Smooth muscle cell of the brain vasculature (primary cell): Measurements from ENCODE around the gene TAF1D.

ENCODE experiments used
- DNase-seq: peaks from one replicate; pipeline ENCODE4 v3.0.0-alpha.2; 2012; ENCODE audit warnings: low read depth, low spot score

TAF1D gene

GRCh38 chr11:93720522-93720921, 20.8 kb downstream of the TAF1D start:
- DNase-seq, result no peak

DNA sequence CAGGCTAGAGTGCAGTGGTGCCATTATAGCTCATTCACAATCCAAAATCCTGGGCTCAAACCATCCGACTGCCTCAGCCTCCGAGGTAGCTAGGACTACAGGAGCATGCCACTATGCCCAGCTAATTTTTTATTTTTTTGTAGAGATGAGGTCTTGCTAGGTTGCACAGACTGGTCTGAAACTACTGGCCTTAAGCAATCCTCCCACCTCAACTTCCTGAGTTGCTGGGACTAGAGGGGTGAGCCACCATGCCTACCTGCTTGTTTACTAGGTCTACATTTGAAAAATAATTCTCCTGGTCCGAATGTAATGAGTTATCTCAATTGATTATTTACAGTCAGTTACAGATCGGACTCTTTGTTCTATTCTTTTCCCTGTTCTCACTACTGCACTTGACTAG, 22.0 kb downstream of the TAF1D start:
- no peak for DNase-seq

DNA sequence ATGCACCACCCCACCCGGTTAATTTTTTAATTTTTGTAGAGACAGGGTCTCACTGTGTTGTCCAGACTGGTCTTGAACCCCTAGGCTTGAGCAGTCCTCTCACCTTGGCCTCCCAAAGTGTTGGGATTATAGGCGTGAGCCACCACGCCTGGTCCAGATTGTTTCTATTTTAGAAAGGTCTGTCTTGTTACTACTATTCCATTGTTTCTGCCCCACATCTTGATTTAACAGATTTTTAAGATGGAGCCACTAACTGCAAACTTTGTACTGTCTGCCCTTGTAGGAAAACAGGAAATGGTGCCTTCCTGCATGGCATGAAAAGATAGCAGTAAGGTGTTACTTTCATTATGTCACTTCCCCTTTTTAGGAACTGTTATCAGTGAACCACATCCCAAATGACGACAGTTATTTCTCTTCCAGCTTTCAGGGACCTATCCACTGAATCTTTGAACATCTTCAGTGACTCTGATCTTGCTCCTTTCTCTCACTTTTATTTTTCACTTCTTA, 23.2 kb downstream of the TAF1D start:
- DNase-seq, result no peak

- DNase-seq, result no peak
These were observed 23.8 kb downstream of the TAF1D start for GRCh38 chr11:93717501-93717900.

DNA sequence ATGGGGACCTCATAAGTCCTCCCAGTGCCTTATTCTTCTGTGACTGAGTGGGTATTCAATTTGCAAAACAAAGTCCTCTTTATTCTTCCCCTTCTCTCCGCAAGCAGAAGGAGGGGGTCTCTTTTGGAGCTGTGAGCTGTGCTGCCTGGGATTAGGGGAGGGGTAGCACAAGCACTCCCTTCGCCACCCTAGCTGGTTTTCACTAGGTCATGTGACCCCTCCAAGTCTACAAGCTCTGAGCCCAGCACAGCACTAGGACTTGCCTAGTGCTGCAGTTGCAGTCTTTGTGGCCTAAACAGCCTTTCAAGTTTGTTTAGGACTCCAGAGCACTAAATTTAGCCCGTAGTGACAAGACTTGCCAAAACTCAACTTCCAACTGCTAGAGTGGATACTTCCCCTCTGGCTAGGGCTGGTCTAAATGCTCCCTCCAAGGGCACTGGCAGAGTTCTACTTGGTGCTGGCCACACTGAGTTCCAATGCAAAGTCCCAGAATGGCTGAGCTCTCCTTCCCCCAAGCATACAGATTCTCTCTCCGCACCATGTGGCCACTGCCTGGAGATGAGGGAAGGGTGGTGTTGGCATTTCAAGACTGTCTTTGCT, 25.4 kb downstream of the TAF1D start:
- DNase-seq, result no peak

DNA sequence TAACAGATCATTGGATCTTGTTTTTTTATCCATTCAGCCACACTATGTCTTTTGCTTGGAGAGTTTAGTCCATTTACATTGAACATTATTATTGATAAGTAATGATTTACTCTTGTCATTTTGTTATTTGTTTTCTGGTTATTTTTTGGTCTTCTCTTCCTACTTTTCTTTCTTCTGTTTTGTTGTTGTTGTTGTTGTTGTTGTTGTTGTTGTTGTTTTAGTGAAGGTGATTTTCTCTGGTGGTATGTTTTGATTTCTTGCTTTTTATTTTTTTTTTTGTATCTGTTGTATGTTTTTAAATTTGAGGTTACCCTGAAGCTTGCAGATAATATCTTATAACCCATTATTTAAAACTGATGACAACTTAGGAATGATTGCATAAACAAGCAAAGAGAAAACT, 28.6 kb downstream of the TAF1D start:
- no peak for DNase-seq

- DNase-seq, result no peak
These were observed 31.1 kb downstream of the TAF1D start for GRCh38 chr11:93710239-93710638.

GRCh38 chr11:93704237-93704636, 37.1 kb downstream of the TAF1D start:
- no peak for DNase-seq

- DNase-seq, result no peak
These were observed 40.5 kb downstream of the TAF1D start for GRCh38 chr11:93700830-93701229.

DNA sequence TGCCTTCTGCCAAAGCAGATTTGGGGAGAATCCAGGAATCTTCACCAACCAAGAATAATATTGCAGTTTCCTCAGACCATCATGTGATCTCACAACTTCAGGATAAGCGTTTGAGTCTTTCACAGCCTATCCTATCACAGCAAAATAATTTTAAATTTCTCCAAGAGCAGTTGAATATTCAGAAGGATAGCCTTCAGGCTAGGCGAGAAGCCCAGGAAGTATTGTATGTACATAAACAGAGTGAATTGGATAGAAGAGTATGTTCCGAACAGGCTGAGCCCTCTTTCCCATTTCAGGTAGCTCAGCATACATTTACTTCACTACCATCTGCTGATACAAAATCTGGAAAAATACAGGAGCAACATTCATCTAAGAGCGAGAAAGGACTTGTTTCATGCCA, 43.7 kb downstream of the TAF1D start:
- no peak for DNase-seq

GRCh38 chr11:93694557-93694956, 46.7 kb downstream of the TAF1D start:
- DNase-seq, result no peak

DNA sequence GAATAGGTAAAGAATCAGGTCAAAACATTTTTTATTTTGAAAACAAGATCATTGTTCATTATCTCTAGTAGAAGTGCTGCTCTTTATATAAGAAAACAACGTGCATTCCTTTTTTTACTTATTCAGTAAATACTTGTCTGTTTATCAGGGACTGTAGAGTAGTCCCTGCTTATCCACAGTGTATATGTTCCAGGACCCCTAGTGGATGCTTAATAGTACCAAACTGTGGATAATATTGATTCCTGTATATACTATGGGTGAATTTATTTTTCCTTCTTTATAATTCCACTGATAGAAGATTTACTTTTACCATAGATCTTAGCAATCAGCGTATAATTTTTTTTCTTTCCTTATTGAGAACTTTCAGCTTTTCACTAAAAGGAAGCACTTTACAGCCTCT, 47.2 kb downstream of the TAF1D start:
- no peak for DNase-seq

DNA sequence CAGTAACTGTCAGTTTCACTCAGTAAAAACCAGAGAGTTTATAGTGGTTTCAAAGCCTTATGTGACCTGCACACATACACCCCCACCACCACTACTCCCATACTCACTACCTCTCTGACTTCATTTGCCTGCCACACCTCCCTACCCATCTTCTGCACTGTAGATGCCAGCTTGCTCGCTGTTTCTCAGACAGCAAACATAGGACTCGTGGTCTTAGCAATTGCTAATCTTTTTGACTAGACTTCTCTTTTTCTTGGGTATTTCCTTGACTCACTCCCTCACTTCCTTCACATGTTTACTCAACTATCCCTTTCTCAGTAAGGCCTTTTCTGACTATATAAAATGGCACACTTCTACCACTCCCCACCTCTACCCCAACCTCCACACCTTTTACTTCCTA, 52.1 kb downstream of the TAF1D start:
- no peak for DNase-seq

- no peak for DNase-seq
These were observed 54.5 kb downstream of the TAF1D start for GRCh38 chr11:93686812-93687211.

DNA sequence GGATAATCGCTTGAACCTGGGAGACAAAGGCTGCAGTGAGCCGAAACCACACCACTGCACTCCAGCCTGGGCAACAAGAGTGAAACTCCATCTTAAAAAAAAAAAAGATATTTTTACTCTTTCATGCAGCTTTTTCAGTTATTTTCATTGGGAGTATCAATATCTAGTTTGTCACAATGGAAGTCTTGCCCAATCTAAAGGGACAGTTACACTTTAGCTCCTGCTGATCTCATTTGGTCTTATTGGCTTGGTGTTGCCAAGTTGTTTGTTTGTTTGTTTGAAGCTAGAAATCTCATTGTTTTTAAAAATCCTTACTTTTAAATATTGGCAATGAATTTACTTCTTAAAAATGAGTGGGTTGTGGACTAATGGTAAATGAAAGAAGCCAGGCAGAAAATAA, 55.1 kb downstream of the TAF1D start:
- DNase-seq, result no peak
